GM10248 (cell line): ENCODE data around the gene EGFR.

ENCODE experiments used
- CTCF ChIA-PET: fragments of 300-600 bp; sonication (Branson Sonifier 250); formaldehyde crosslinking; extraction: SDS; loops from one replicate; lab custom pipeline; 2021; ENCODE audit warnings: antibody characterized with exemption; lab: Yijun Ruan, JAX
- POLR2A ChIA-PET: fragments of 350-650 bp; sonication (Branson Sonifier 250); formaldehyde crosslinking; extraction: SDS; loops from one replicate; lab custom pipeline; 2020; ENCODE audit warnings: antibody characterized with exemption; lab: Yijun Ruan, JAX
- DNase-seq: peaks from one replicate; pipeline ENCODE4 v3.0.0; 2012; ENCODE audit errors: extremely low spot score
- CTCF ChIP-seq: IDR thresholded peaks from 2 replicates; pipeline ENCODE4 v1.5.1; 2012; ENCODE audit warnings: mild to moderate bottlenecking, low read depth; ENCODE audit errors: extremely low read depth, missing control alignments, control extremely low read depth

Gene EGFR

GRCh38 chr7:55112056-55112455 is 93.2 kb downstream of the EGFR start:
- POLR2A ChIA-PET: no interaction called here
- DNase-seq: no peak
- CTCF ChIA-PET: no interaction called here
- TF ChIP-seq CTCF: no peak

- ChIA-PET POLR2A (no interaction called here), CTCF (interaction anchor here (1.5 kb wide), 1 partner anchor 19 kb away, joined by 4 read pairs; no protein-coding TSS in a partner anchor)
- DNase-seq: no peak
- TF ChIP-seq CTCF: no peak
Measured at GRCh38 chr7:55113760-55114540, 95.1 kb downstream of the EGFR start.

GRCh38 chr7:55117286-55117685 is 98.5 kb downstream of the EGFR start:
- no peak for DNase-seq
- no peak for TF ChIP-seq CTCF
- POLR2A ChIA-PET: no interaction called here
- CTCF ChIA-PET: interaction anchor here (1.3 to 1.4 kb wide), 2 partner anchors 11 to 69 kb away, joined by 3 to 4 read pairs; no protein-coding TSS in a partner anchor

- CTCF ChIA-PET: interaction anchor here (1.1 kb wide), 1 partner anchor 15 kb away, joined by 3 read pairs; no protein-coding TSS in a partner anchor
- POLR2A ChIA-PET: no interaction called here
Measured at GRCh38 chr7:55118426-55118825, 99.6 kb downstream of the EGFR start.

GRCh38 chr7:55119571-55119970 is 100.8 kb downstream of the EGFR start:
- no peak for DNase-seq
- CTCF ChIA-PET: interaction anchor here (1.1 kb wide), 1 partner anchor 14 kb away, joined by 3 read pairs; no protein-coding TSS in a partner anchor
- TF ChIP-seq CTCF: no peak
- POLR2A ChIA-PET: no interaction called here

More at GRCh38 chr7:55118426-55118825, 99.6 kb downstream of the EGFR start:
- no peak for TF ChIP-seq CTCF
- DNase-seq: no peak

- no peak for TF ChIP-seq CTCF
- ChIA-PET POLR2A (no interaction called here), CTCF (no interaction called here)
- DNase-seq: no peak
Measured at GRCh38 chr7:55120074-55120473, 101.3 kb downstream of the EGFR start.
